PC-3 (cell line): ENCODE results near the gene RBP3.

ENCODE experiments used
- EZH2 ChIP-seq: fragments of 300-600 bp; sonication (generic); IDR thresholded peaks from one replicate; pipeline ENCODE4 v1.6.1; 2017; ENCODE audit warnings: antibody characterized with exemption, mild to moderate bottlenecking, low read length; ENCODE audit not compliant: unreplicated experiment
- EZH2phosphoT487 ChIP-seq: fragments of 300-600 bp; sonication (generic); IDR thresholded peaks from 2 replicates; pipeline ENCODE4 v1.6.1; 2018; ENCODE audit warnings: mild to moderate bottlenecking, antibody characterized with exemption, low read length, borderline replicate concordance
- TF ChIP-seq, protein P1 (sequence below): fragments of 300-600 bp; sonication (generic); conservative IDR thresholded peaks from 2 replicates; pipeline ENCODE4 v1.5.1; 2017; ENCODE audit warnings: antibody characterized with exemption, low read depth, mild to moderate bottlenecking, low read length

DNA sequence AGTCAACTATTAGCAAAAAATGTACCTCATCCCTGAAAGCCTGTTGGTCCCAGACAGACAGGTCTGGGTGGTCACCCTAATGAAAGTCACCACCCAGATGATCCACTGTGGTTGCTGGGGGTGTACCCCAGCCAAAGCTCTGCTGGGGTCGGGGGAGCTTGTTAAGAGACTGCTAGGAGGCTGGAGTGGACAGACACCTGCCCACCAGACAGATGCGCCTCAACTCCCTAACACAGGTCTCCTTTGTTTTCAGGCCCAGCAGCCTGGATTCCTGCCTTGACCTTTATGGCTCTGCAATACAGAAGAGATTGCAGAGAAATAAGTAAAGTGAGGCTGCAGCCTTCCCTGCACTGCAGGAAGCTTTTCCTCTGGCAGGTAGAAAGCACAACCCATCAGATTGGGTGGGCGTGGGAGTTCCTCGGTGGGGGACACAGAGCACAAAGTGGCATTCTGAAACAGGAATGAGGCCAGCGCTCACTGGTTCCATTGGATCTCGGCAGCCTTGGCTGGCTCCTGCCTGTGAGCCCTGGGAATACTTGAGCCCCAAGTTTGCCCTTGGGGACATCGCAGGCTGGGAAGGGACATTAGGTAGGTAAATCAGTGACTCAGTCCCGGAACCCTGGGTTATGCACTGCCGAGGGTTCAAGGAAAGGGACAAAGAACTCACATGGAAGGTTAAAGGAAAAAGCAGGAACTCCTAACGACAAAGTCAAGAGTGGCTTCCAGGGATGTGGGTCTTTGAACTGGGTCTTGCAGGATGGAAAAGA is 53.9 kb downstream of the RBP3 start:
- TF ChIP-seq EZH2phosphoT487 (no peak), EZH2 (no peak)
- TF ChIP-seq, protein P1, sequence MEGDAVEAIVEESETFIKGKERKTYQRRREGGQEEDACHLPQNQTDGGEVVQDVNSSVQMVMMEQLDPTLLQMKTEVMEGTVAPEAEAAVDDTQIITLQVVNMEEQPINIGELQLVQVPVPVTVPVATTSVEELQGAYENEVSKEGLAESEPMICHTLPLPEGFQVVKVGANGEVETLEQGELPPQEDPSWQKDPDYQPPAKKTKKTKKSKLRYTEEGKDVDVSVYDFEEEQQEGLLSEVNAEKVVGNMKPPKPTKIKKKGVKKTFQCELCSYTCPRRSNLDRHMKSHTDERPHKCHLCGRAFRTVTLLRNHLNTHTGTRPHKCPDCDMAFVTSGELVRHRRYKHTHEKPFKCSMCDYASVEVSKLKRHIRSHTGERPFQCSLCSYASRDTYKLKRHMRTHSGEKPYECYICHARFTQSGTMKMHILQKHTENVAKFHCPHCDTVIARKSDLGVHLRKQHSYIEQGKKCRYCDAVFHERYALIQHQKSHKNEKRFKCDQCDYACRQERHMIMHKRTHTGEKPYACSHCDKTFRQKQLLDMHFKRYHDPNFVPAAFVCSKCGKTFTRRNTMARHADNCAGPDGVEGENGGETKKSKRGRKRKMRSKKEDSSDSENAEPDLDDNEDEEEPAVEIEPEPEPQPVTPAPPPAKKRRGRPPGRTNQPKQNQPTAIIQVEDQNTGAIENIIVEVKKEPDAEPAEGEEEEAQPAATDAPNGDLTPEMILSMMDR: no peak
